Stimulated activated CD4-positive, alpha-beta T cell treated with anti-CD3 and anti-CD28 coated beads, Interleukin-15, amount 100 ng/mL, for 24 hours (primary cell): ENCODE data around the gene RPL23.

ENCODE experiments used
- DNase-seq: peaks from one replicate; pipeline ENCODE4 v3.0.0-alpha.2; 2020

Gene RPL23

GRCh38 chr17:38853292-38854219 is at the start of gene RPL23:
Gene RPL23 (minus strand): TSS chr17:38853721. CDS start chr17:38853710, 11 bp downstream.
- DNase-seq = peak; percentile 94

GRCh38 chr17:38900978-38901656 is 47.6 kb upstream of the RPL23 start:
- DNase-seq = no peak

- DNase-seq = no peak
Observed at GRCh38 chr17:38899421-38899820, 45.9 kb upstream of the RPL23 start.

GRCh38 chr17:38898812-38899348 is 45.4 kb upstream of the RPL23 start:
- DNase-seq = peak; percentile 93

- peak; percentile 45 for DNase-seq
Observed at GRCh38 chr17:38898291-38898679, 44.8 kb upstream of the RPL23 start.

- DNase-seq = no peak
Observed at GRCh38 chr17:38897671-38898290, 44.3 kb upstream of the RPL23 start.

GRCh38 chr17:38897176-38897575 is 43.7 kb upstream of the RPL23 start:
- DNase-seq = no peak

- no peak for DNase-seq
Observed at GRCh38 chr17:38896346-38896954, 42.9 kb upstream of the RPL23 start.

GRCh38 chr17:38894276-38894675 is 40.8 kb upstream of the RPL23 start:
- no peak for DNase-seq

- DNase-seq = peak; percentile 56
Observed at GRCh38 chr17:38893607-38894006, 40.1 kb upstream of the RPL23 start.

- DNase-seq = no peak
Observed at GRCh38 chr17:38893113-38893512, 39.6 kb upstream of the RPL23 start.

GRCh38 chr17:38892620-38893019 is 39.1 kb upstream of the RPL23 start:
- DNase-seq = no peak

- DNase-seq = no peak
Observed at GRCh38 chr17:38892083-38892482, 38.6 kb upstream of the RPL23 start.

- DNase-seq = no peak
Observed at GRCh38 chr17:38891441-38891840, 37.9 kb upstream of the RPL23 start.

GRCh38 chr17:38890410-38890746 is 36.9 kb upstream of the RPL23 start:
- no peak for DNase-seq

GRCh38 chr17:38889745-38890409 is 36.4 kb upstream of the RPL23 start:
- no peak for DNase-seq

GRCh38 chr17:38888842-38889241 is 35.3 kb upstream of the RPL23 start:
- DNase-seq = no peak

- DNase-seq = no peak
Observed at GRCh38 chr17:38886643-38887010, 33.1 kb upstream of the RPL23 start.

GRCh38 chr17:38885728-38886642 is 32.5 kb upstream of the RPL23 start:
- no peak for DNase-seq

- no peak for DNase-seq
Observed at GRCh38 chr17:38885044-38885727, 31.7 kb upstream of the RPL23 start.
